Stimulated activated CD4-positive, alpha-beta T cell treated with anti-CD3 and anti-CD28 coated beads, Interleukin-12 subunit alpha, Interleukin-12 subunit beta, amount 100 ng/mL, for 48 hours (primary cell): ENCODE results near the gene FAHD2A.
"Not testable (repeated sequence)": the region's sequence is repeated elsewhere in the genome, so short reads cannot be mapped to it uniquely, and the experiment has no call there.

Experiments
- DNase-seq, 3 donors: peaks; one replicate each; pipeline ENCODE4 v3.0.0-alpha.2; 2020; ENCODE audit warnings: low read depth in 2 of 3, low spot score in 1 of 3

Gene FAHD2A

DNA sequence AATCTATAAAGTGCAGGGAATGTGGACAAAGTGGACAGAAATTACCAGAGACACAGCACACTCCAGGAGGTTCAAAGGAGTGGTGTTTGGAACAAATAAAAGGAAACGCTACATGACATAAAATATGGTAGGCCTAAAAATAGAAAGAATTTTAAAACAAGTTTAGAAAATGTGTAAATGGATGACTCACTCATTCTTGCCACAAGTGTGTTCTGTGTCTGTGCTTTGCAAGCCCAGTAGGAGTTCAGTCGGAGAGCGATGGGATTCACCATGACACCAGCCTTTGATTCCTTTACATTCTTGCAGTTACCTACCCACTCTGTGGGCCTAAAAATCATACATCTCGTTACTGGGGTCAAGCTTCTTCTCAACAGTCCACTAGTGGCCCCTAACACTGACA is 30.9 kb downstream of the FAHD2A start:
- not testable (repeated sequence) for DNase-seq

DNA sequence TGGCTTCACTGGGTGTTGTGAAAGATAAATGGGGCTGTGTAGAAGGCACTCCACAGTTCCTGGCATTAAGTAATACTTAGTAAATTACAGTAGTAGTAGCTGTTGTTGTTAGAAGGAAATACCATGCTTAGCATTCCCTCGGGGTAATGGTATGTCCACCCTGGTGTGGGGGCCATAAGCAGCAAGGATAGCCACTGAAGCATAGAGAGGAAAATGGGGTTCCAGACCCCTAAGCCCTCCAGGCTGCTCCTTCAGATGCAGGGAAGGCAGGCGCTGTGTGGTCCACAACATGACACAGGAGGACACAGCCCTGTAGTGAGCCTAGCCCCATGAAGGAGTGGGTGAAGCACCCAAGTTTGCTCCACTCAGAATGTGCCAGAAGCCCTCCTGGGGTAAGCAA is 31.5 kb downstream of the FAHD2A start:
- DNase-seq, result not testable (repeated sequence)

DNA sequence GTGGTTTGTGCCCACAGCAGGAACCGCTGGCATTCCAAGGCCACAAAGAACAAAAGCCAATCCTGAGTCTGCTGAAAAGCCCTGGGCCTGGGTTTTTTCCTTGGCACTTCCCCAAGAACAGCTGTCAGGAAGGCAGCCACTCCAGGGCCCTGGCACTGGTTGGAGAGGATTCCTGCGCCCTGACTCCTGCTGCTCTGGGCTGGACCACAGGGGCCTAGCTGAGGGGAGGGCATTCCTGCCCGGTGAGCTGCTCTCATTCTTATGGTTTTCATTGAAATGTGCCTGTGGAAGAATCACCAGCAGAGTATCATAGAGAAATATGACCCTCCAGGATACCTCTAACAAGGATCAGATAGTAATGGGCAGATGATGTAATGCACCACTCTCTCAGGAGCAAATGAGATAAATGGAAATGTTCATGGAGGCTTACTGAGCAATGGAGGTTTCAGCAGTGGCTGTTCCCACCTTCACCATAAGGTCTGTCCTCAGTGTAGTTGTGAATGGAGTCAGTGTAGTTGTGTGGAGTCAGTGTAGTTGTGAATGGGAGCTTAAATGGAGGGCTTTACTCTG is 32.1 kb downstream of the FAHD2A start:
- not testable (repeated sequence) for DNase-seq

DNA sequence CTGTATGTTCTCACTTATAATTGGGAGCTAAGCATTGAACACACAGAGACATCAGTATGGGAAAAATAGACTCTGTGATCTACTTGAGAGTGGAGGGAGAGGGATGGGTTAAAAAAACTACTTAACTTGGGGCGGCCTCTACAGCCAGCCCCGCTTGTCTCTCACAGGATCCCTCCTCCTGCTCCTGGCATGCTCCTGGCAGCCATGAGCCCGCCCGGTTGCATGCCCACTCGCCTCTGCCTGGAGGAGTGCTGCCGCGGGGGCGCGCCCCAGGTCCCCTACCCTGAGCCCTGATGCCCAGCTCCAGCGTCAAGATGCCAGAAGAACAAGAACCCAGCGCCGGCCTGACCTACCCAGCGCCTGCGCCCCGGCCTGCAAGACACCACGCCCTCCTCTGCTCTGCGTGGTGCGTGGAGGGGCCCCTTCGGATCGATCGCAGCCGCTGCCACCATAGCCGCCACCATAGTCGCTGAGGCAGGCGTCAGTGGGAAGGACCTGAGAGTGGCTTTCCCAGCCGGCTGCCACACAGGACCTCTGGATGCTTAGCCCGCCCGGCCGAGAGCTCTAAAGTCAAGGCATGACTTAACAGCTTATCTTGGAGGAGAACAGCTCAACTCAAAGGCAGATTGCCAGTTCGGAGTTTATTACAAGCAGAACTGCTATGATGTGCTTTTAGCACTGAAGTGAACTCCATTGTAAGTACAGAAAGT is 32.8 kb downstream of the FAHD2A start:
- not testable (repeated sequence) for DNase-seq

DNA sequence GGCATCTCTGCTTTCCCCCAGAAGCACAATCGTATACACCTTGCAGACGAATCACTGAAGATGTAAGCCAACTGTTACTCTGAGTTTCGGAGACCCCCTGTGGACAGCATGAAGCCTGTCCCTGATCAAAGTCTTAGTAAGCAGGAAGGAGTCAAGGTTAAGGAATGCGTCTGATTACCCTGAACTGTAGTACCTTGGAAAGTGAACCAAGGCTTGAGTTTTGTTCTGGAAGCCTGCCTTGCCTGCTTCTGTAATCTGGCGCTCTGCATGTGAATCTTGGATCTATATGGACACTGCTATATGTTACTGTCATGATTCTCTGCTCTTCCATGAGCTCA is 33.3 kb downstream of the FAHD2A start:
- DNase-seq, result not testable (repeated sequence)

DNA sequence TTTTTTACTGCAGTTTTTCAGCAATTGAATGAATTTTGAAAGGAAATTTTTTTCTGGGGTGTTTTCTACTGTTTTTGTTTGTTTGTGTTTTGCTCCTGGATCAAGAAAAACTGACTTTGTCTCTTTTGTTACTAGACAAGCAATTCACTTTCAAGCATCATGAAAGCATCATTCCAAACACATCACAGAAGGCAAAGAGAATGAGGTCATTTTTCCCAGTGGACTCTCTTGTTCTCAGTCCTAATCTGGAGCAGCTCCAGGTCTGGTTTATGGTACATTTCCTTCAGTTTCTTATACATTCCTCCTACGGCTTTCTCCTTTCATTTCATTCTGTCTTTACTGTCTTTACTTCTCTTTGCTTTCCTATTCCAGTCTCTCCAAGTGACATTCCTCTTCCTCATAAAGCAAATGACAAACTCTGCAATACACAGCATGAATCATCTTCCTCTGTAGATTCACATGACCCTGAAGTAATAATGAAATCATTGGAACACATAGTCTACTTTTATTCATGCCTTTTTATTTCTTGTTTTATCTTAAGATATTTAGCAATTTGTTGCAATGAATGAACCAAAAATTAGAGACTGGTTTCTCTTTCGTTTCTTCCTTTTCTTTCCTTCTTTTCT is 40.1 kb downstream of the FAHD2A start:
- not testable (repeated sequence) for DNase-seq

DNA sequence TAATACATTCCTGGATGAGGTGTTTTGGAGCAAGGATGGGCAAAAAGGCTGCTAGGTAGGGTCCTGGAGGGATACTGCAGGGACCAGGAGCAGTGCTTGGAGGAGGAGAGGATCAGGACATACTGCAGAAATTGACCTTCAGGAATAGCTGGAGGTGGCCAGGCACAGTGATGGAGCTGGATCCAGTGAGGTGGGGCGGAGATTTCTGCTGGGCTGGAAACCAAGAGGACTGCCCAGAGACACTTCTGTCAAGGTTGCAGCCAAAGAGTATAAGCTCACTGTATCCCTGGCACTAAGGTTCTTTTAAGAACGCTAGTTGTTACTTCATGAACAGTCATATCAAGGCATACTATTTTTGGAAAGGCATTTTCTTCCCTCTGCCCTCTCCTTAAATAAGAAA is 42.8 kb downstream of the FAHD2A start:
- not testable (repeated sequence) for DNase-seq

DNA sequence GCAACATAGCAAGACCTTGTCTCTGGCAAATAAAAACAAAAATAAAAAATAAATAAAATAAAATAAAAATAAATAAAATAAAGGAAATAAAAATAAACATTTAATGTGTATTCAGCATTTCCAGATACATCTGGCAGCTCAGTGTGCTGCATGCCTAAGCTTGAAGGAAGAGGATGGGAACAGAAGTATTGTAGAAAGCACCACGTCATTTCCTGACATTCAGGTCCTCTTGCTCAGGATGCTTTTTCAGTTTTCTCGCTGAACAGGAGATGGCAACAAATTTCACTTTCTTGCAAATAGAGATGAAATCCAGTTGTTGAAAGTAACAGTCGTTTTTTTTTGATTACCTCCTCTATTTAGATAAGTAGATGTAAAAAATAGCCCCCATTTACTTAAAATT is 60.8 kb downstream of the FAHD2A start:
- not testable (repeated sequence) for DNase-seq
